ENCODE data around the gene GAL3ST2.
"Not testable (repeated sequence)": the region's sequence is repeated elsewhere in the genome, so short reads cannot be mapped to it uniquely, and the experiment has no call there.

Gene GAL3ST2

GRCh38 chr2:241748468-241749256 is 28.0 kb upstream of the GAL3ST2 start:
- no peak for DNase-seq

- no peak for DNase-seq
Measured at GRCh38 chr2:241750076-241750840, 26.4 kb upstream of the GAL3ST2 start.

- DNase-seq: no peak
Measured at GRCh38 chr2:241751152-241751551, 25.5 kb upstream of the GAL3ST2 start.

- DNase-seq: no peak
Measured at GRCh38 chr2:241751776-241752175, 24.8 kb upstream of the GAL3ST2 start.

- DNase-seq: no peak
Measured at GRCh38 chr2:241752253-241752652, 24.4 kb upstream of the GAL3ST2 start.

GRCh38 chr2:241752689-241753276 is 23.8 kb upstream of the GAL3ST2 start:
- DNase-seq: no peak

GRCh38 chr2:241753493-241753892 is 23.1 kb upstream of the GAL3ST2 start:
- DNase-seq: no peak

GRCh38 chr2:241754042-241754441 is 22.6 kb upstream of the GAL3ST2 start:
- no peak for DNase-seq

- no peak for DNase-seq
Measured at GRCh38 chr2:241755166-241755565, 21.5 kb upstream of the GAL3ST2 start.

- DNase-seq: no peak
Measured at GRCh38 chr2:241755777-241756176, 20.8 kb upstream of the GAL3ST2 start.

GRCh38 chr2:241759067-241759807 is 17.4 kb upstream of the GAL3ST2 start:
- DNase-seq: no peak

- DNase-seq: not testable (repeated sequence)
Measured at GRCh38 chr2:241759893-241760292, 16.7 kb upstream of the GAL3ST2 start.

- DNase-seq: no peak
Measured at GRCh38 chr2:241760301-241760771, 16.3 kb upstream of the GAL3ST2 start.

GRCh38 chr2:241762321-241762932 is 14.2 kb upstream of the GAL3ST2 start:
- no peak for DNase-seq

GRCh38 chr2:241762933-241763369 is 13.7 kb upstream of the GAL3ST2 start:
- no peak for DNase-seq

- no peak for DNase-seq
Measured at GRCh38 chr2:241763551-241764274, 12.9 kb upstream of the GAL3ST2 start.

GRCh38 chr2:241764275-241765241 is 12.1 kb upstream of the GAL3ST2 start:
- DNase-seq: no peak

GRCh38 chr2:241767464-241768250 is 9.0 kb upstream of the GAL3ST2 start:
- DNase-seq: no peak

GRCh38 chr2:241768251-241768711 is 8.3 kb upstream of the GAL3ST2 start:
- no peak for DNase-seq

- DNase-seq: no peak
Measured at GRCh38 chr2:241768850-241769249, 7.8 kb upstream of the GAL3ST2 start.

Measured in NCI-H446 treated with DMSO at 0.1 percent for 48 hours (cell line).